ENCODE measurements around the gene WDR82. TPM values are rescaled to one million over a fixed set of nuclear protein-coding genes. Genes with fewer than 3 reads are reported as not detected.

The WDR82 gene
- 29.7 and 32.2 TPM in 2 replicates for total RNA-seq (2013; cell fraction: nucleolus; rRNA removed)
- total RNA-seq (2014; rRNA removed) (50.0 and 51.1 TPM in 2 replicates), total RNA-seq (2014; rRNA removed; fragmentation: Illumina TruSeq; extraction: Trizol) (45.1 and 46.4 TPM in 2 replicates), total RNA-seq (2021) (61.0 and 64.8 TPM in 2 replicates), polyA plus RNA-seq (2011; rRNA removed) (81.8 and 82.4 TPM in 2 replicates), polyA plus RNA-seq (2014; fragmentation: Illumina TruSeq; extraction: Trizol) (65.8 and 67.0 TPM in 2 replicates), polyA plus RNA-seq (2014; fragmentation: Nextera tagmentation; extraction: Ambion mirVana) (10 to 100 TPM; 10.4 to 12.5 TPM), polyA plus RNA-seq (2014; rRNA removed) (49.5 and 55.2 TPM in 2 replicates), polyA plus RNA-seq (2016; fragmentation: Nextera tagmentation; extraction: Ambion mirVana) (10 to 100 TPM; 10.1 to 15.8 TPM), polyA minus RNA-seq (2011; rRNA and poly(A)+ RNA removed) (86.3 and 110 TPM in 2 replicates), Bru-seq, nascent RNA (percentile 92 among the genes with signal in this experiment), BruChase-seq, experiment 1, labeled RNA remaining after a 6-hour chase (percentile 93 among the genes with signal in this experiment), BruChase-seq, experiment 2, labeled RNA remaining after a 2-hour chase (percentile 98 among the genes with signal in this experiment)
- polyA plus RNA-seq (2011; ENCODE audit: low read depth) = 33.3 TPM
- polyA plus RNA-seq (2011; cell fraction: cytosol; rRNA removed) = 51.8 and 52.6 TPM in 2 replicates
- polyA plus RNA-seq (2011; cell fraction: nucleus; rRNA removed) = 14.2 and 20.5 TPM in 2 replicates
- 35.7 and 40.2 TPM in 2 replicates for polyA plus RNA-seq (2012)
- 27.0 and 31.9 TPM in 2 replicates for polyA minus RNA-seq (2011; cell fraction: cytosol; rRNA and poly(A)+ RNA removed)
- 12.8 and 23.2 TPM in 2 replicates for polyA minus RNA-seq (2011; cell fraction: nucleus; rRNA and poly(A)+ RNA removed)
- long read RNA-seq, experiment 1, full-length matches to known transcripts = 7 of 10 reads
- long read RNA-seq, experiment 1, partial matches to known transcripts = 0 of 10 reads
- long read RNA-seq, experiment 1, other reads (novel, unspliced or antisense) = 3 of 10 reads
- long read RNA-seq, experiment 2, full-length matches to known transcripts = 16 of 30 reads
- long read RNA-seq, experiment 2, partial matches to known transcripts = 2 of 30 reads
- long read RNA-seq, experiment 2, other reads (novel, unspliced or antisense) = 12 of 30 reads

GRCh38 chr3:52278510-52279069, at the start of gene WDR82:
Gene WDR82, minus strand, starts transcription at chr3:52278649. Its CDS starts 288 bp downstream, at chr3:52278361.
- in situ Hi-C loops (cut with MboI) = no loop called here
- H2AFZ ChIP-seq (ENCODE audit: control insufficient read depth, low read depth, low read length) = peak within 1 kb of the TSS; percentile 76
- peak within 1 kb of the TSS; percentile 79 for H3K9ac ChIP-seq (ENCODE audit: control insufficient read depth, insufficient read depth, low read length)
- ChIA-PET CTCF (interaction anchor here (1.0 to 8.7 kb wide), 10 partner anchors 8 to 76 kb away, joined by 3 to 87 read pairs (median 25); partner anchors contain the start of genes GLYCTK, PPM1M and TLR9), SMC1A (ENCODE audit: uncharacterized antibody, unreplicated experiment) (interaction anchor here (1.4 to 5.0 kb wide), 7 partner anchors 10 to 53 kb away, joined by 5 to 62 read pairs (median 7); partner anchors contain the start of genes PPM1M and TLR9), POLR2A (interaction anchor here (0.6 to 8.7 kb wide), 15 partner anchors 10 to 390 kb away, joined by 3 to 60 read pairs (median 5); partner anchors contain the start of genes GLYCTK, POC1A, TLR9 and TWF2), RAD21 (ENCODE audit: unreplicated experiment) (interaction anchor here (1.0 to 3.9 kb wide), 12 partner anchors 9 to 277 kb away, joined by 3 to 36 read pairs (median 6); partner anchors contain the start of genes GLYCTK, TLR9 and TWF2)
- BruUV-seq (replicated peaks) = no TSS peak
- peak within 1 kb of the TSS; percentile 91 for H3K4me3 ChIP-seq
- peak within 1 kb of the TSS; percentile 82 for H3K27ac ChIP-seq (ENCODE audit: control insufficient read depth, insufficient read depth)
- H3K79me2 ChIP-seq (ENCODE audit: control insufficient read depth, insufficient read depth, low read length) = peaks cover 52% of the 10 kb centered on the region
- FAIRE-seq (no peak), DNase-seq (ENCODE audit: low read depth, low spot score) (peak; percentile 67), ATAC-seq (peak; percentile 84)
- intact Hi-C loops (cut with micrococcal nuclease; ENCODE audit: unreplicated experiment) = loop anchor here (2.0 kb wide), 1 partner anchor 34 kb away; the partner anchor contains the start of gene PPM1M
- no peaks in the 10 kb centered on the region for H3K27me3 ChIP-seq (replicated peaks in 1 of 2; ENCODE audit: control insufficient read depth in 2 of 2, insufficient read depth in 2 of 2, low read length in 1 of 2)
- 2% methylated on average over 47 of the region's 58 CpGs for WGBS (ENCODE audit: insufficient coverage, insufficient replicate concordance, low lambda C conversion rate, missing lambda C conversion rate)
- H3K9me3 ChIP-seq (replicated peaks; ENCODE audit: control insufficient read depth, insufficient read depth, low read length) = no peaks in the 10 kb centered on the region
- no peaks in the 10 kb centered on the region for H4K20me1 ChIP-seq (ENCODE audit: control insufficient read depth, insufficient read depth)
- peak within 1 kb of the TSS; percentile 68 for H3K4me2 ChIP-seq (ENCODE audit: control insufficient read depth, insufficient read depth)
- no peaks in the 10 kb centered on the region; the same call in 1 of the 2 replicates for H3K4me1 ChIP-seq (ENCODE audit: control insufficient read depth, insufficient read depth, low read length)
- no peaks in the 10 kb centered on the region for H3K36me3 ChIP-seq (ENCODE audit: control insufficient read depth in 2 of 2, insufficient read depth in 2 of 2, low read length in 1 of 2)
- TF ChIP-seq, protein P1, sequence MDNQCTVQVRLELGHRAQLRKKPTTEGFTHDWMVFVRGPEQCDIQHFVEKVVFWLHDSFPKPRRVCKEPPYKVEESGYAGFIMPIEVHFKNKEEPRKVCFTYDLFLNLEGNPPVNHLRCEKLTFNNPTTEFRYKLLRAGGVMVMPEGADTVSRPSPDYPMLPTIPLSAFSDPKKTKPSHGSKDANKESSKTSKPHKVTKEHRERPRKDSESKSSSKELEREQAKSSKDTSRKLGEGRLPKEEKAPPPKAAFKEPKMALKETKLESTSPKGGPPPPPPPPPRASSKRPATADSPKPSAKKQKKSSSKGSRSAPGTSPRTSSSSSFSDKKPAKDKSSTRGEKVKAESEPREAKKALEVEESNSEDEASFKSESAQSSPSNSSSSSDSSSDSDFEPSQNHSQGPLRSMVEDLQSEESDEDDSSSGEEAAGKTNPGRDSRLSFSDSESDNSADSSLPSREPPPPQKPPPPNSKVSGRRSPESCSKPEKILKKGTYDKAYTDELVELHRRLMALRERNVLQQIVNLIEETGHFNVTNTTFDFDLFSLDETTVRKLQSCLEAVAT (IDR thresholded peaks at IDR 0.05) = no peak
- TF ChIP-seq SIX5 (IDR thresholded peaks at IDR 0.05; ENCODE audit: low read depth, low read length, severe bottlenecking) (peak; percentile 23), IKZF1 (conservative IDR thresholded peaks at IDR 0.05) (peak; percentile 95), BACH1 (IDR thresholded peaks at IDR 0.05; ENCODE audit: borderline replicate concordance) (peak; percentile 42; the same call in 1 of the 2 replicates), POLR2A (IDR thresholded peaks at IDR 0.05; ENCODE audit: low read depth, low read length) (peak; percentile 100), TAF1 (IDR thresholded peaks at IDR 0.05; ENCODE audit: borderline replicate concordance, low read depth, low read length) (peak; percentile 98), GATAD2B (conservative IDR thresholded peaks at IDR 0.05; ENCODE audit: low read depth) (peak; percentile 59), HDAC6 (IDR thresholded peaks at IDR 0.05; ENCODE audit: unreplicated experiment) (peak; percentile 73), POLR2AphosphoS2 (IDR thresholded peaks at IDR 0.05; ENCODE audit: low read depth, low read length) (peak; percentile 93), ZNF384 (IDR thresholded peaks at IDR 0.05; ENCODE audit: borderline replicate concordance, low read depth, low read length) (peak; percentile 69; the same call in 1 of the 2 replicates), NR2C1 (IDR thresholded peaks at IDR 0.05) (0 out of 2 replicates have a peak, but pooled peaks have one; percentile 39), ZBED1 (IDR thresholded peaks at IDR 0.05; ENCODE audit: borderline replicate concordance) (no peak), SIN3A (IDR thresholded peaks at IDR 0.05; ENCODE audit: low read depth, low read length) (0 out of 2 replicates have a peak, but pooled peaks have one; percentile 71), LARP7 (IDR thresholded peaks at IDR 0.05) (no peak; the same call in 1 of the 2 replicates), JUNB (IDR thresholded peaks at IDR 0.05) (no peak), DPF2 (IDR thresholded peaks at IDR 0.05) (peak; percentile 70), GABPA (IDR thresholded peaks at IDR 0.05; ENCODE audit: low read depth) (no peak), NR2F1 (conservative IDR thresholded peaks at IDR 0.05) (peak; percentile 69; the same call in 1 of the 2 replicates), MEF2B (IDR thresholded peaks at IDR 0.05; ENCODE audit: partially characterized antibody, poor library complexity, severe bottlenecking) (peak; percentile 30)
